Activated CD8-positive, alpha-beta memory T cell treated with anti-CD3 and anti-CD28 coated beads, Interleukin-2, amount 50 U/mL, for 4 hours (primary cell): ENCODE results near the gene MYO7B.

Experiments used
- DNase-seq: peaks from one replicate; pipeline ENCODE4 v3.0.0-alpha.2; 2020

The MYO7B gene

DNA sequence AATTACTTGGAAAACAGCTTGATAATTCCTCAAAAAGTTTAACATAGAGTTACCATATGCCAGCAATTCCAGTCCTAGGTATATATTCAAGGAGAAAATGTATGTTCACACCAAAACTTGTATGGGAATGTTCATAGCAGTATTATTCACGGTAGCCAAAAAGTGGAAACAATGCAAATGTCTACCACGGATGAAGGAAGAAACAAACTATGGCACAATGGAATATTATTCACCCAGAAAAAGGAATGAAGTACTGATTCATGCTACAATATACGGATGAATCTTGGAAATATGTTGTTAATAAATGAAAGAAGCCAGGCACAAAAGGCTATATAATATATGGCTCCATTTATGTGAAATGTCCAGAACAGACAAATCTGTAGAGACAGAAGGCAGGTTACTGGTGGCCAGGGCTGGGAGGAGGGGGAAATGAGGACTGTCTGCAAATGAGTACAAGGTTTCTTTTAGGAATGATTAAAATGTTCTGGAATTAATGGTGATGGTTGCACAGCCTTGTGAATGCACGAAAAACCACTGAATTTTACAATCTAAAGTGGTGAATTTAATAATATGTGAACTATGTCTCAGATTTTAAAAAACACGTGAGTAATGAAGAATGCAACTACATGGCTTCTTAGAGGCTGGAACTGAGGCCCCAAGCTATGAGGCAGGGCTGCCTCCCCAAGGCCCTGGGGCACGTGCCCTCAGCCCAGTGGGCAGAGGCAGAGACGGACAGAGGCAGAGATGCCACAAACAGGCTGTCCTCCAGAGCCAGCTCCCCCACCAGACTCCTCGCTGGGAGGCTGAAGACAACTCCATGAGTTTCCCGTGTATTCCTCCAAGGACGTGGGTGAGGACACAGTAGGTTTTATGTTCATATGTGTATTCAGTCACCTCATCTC is 134.8 kb downstream of the MYO7B start:
- DNase-seq: no peak

- no peak for DNase-seq
Observed at GRCh38 chr2:127670957-127671290, 135.4 kb downstream of the MYO7B start.

DNA sequence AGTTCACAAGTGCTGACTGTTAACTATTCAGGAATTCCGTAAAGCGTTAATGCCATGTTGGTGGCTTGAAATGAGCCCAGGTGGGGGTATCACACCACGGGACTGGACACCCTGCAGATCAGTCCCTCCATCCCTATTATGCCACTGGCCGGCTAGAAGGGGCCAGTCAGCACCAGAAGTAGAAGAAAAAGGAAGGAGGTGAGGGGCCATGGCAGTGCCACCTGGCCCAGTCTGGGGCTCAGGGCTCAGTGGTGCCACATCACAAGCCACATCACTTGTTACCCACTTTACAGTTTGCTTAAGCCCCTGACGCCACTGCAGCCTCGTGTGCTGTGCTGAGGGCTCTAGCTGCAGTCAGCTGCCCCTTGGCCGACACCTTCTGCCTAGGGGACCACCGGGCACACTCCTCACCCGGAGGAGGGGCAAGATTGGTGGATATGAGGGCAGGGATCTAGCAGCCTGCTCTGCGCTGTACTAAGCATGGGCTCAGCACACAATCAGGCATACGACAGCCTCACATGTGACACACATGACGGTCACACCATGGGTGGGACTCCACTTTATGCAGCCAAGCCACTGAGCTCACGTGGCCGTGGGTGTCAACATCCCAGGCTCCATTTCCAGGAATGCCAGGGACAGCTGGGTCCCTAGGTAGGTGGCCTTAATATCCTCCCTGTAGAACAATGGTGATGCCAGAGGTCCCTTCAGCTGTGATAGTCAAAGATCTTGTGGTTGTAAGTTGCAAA is 136.2 kb downstream of the MYO7B start:
- DNase-seq: no peak

GRCh38 chr2:127672341-127673224 is 137.1 kb downstream of the MYO7B start:
- DNase-seq: no peak

GRCh38 chr2:127673291-127674069 is 138.0 kb downstream of the MYO7B start:
- no peak for DNase-seq

DNA sequence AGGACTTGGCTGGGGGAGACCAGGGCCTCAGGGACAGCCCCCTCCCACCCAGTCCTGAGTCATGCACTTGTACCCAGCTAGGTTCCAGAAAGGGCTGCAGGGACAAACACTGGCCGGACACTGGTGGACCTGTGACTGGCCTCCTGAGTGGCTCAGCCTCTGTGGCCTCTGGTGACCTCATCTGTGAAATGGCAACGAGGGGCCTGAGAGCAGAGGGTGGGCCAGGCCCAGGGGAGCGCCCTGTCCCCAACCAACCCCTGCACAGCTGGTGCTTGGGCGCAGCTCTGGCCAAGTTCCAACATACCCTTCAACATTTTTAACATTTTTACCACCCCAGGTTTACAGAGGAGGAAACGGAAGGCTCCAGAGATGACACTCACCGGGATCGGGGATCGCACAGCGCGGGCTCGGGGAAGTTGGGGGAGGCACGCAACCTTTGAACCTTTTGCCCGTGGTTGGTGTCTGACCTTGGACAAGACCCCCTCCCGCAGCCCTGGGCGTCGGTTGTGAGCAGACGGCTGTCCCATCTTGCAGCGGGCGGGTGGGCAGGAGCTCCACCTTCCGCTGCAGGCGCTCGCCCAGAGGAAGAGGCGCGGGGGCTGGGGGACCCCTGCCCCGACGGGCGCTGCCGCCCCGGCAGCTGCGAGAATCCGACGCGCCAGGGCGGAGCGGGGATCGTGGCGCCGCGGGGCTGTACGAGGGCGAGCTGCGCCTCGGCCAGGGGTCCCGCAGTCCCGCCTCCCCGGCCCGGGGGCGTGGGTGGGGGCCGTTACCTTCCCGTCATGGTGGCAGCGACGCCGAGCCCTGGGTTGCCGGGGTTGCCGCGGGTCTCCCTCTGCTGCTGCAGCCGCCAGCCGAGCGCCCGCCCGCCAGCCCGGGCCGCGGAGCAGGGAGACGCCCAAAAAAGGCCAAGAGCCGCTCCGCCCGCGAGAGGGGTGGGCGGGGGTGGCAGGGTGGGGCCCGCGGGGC is 139.0 kb downstream of the MYO7B start:
- peak; percentile 25 for DNase-seq

DNA sequence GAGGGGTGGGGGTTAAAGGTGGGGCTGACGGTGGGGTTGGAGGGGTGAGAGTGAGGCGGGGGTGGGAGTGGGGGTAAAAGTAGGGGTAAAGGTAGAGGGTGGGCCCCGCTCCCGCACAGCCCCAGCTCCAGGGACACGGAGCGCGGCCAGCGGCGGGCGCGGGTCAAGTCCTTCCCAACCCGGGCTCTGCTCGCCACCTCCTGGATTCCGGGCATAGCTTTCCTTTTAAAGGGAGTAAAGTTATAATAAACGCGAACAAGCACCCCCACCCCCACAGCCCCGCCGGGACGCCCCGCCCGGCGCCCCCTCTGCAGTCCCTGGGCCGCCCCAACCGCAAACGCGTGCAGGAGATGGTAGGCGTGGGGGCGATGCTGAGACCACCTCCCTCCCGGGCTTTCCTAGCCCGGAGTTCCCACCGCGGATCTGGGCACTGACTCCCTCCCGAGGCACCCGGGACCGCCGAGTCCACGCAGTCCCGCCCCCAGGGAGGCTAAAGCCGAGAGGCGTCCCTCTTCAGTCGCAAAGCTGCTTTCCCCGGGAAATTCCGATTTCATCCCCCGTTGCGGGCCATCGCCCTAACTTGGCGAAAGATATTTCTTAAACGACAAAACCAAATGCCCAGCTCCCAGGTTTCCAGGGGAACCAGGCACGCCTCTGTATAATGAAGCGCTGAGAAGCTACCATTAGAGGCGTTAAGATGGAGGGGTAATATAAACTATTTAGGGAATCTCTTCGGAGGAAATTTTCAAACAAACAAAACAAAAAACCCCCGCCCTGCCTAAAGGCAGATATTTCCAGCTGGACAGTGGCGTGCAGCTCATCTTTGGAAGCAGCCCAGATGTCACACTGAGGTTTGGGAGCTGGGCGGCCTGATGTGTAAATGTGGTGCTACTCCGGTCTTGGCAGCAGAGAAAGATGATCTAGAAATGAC is 140.1 kb downstream of the MYO7B start, which contains the start of gene LIMS2:
TSS of gene LIMS2 (minus strand) at position 200 of the 931 bp plus-strand sequence. CDS start 506 bp downstream, outside the sequence.
- DNase-seq: no peak

DNA sequence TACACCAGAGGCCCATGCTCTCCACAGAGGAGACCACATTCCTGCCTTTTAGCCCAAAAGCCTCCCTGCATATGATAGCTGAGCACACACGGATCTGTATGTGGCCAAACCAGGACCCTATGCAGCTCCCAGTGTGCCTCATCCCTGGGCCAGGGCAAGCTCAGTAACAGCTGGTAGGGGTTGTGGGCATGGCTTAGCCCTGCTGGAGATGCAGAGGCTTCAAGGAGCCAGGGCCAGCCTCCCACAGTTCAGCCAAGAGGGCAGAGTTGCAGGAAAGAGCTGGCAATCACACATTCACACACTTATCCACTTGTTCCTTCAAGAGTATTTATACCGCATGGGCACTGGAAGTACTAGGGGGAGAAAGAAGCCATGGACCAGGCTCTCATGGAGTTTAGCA is 141.4 kb downstream of the MYO7B start:
- no peak for DNase-seq

DNA sequence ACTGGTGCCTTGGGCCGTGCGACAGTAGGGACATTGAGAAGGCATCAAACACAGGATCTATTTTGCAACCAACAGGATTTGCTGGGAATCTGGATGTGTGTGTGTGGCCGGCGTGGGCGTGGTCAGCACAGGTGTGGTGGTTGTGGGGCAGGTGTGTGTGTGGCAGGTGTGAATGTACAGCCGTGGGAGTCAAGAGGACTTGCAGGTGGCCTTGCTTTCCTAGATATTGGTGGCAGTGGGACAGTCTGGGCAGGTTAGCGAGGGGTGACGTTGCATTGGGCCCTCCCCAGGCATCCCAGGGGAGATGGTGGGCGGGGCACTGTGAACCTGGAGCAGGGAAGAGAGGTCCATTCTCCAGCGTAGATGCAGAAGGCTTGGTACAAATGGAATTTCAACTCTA is 143.0 kb downstream of the MYO7B start:
- DNase-seq: no peak

DNA sequence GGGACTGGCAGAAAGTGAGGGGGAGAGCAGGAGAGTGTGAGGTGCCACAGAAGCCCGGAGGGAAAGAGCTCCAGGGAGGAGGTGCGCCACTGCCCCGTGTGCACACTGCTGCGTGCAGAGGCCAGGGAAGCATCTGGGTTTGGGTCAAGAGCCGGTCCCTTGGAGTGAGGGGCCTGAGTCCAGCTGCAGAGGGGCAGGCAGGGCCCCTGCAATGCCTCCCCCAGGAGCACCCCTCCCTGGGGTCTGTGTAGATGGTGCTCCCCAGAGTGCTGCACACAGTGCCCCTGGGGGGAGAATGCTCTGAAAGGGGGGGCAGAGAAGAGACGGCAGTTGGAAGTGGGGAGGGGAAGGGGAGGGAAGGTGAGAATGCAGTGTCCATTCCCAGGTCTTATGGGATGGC is 143.5 kb downstream of the MYO7B start:
- no peak for DNase-seq

- no peak for DNase-seq
Observed at GRCh38 chr2:127679680-127680361, 144.3 kb downstream of the MYO7B start.

- DNase-seq: no peak
Observed at GRCh38 chr2:127680706-127681287, 145.3 kb downstream of the MYO7B start.

DNA sequence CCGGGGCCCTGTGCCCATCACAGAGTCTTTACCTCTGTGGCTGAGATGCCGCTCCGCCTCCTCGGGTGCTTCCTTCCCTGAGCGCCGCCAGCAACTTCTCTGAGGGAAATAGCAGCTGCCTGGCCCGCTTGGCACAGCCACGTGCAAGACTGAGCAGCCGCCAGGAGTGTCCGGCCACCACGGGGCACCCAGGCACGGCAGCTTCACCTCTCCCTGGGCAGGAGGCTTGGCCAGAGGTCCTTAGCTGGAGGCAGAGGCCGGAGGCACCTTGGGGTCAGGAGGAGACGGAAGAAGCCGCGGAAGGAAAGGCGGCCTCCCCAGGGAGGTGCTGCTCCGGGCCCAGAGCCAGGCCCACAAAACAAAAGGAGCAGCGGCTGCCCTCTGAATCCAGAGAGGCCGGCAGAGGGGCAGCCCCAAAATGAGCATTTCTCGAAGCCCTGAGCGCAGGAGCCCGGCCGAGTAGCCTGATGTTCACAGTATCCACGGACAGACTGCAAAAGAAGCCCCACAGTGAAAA is 145.9 kb downstream of the MYO7B start:
- no peak for DNase-seq

DNA sequence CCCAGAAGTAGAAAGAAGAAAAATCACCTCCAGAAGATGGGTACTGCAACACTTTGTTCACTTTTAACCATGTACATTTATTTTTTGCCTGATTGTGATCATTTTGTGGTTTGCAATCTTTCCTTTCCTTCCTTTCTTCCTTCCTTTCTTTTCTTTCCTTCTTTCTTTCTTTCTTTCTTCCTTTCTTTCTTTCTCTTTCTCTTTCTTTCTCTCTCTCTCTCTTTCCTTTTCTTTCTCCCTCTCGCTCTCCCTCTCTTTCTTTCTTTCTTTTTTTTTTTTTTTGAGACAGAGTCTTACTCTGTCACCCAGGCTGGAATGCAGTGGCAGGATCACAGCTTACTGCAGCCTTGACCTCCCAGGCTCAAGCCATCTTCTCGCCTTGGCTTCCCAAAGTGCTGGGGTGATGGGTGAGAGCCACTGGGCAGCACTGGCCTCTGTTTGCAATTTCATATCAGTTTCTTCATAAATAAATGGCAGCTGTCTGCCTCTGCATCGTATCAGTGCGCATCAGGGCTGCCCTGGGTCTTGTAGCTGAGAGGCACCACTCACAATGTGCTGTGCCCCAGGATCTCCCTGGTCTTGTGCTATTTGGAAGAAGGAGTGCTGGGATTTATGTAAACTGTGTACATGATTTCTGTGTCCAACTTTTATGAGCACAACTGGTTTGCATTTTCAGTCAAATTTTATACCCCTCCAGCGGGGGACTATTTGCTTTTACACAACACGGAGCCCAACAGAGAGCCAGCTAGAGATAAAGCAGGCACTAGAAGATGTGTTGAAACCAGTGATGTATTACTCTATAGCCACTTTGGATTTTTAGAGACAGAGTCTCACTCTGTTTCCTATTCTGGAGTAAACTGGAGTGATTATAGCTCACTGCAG is 146.7 kb downstream of the MYO7B start:
- DNase-seq: no peak

- no peak for DNase-seq
Observed at GRCh38 chr2:127683056-127683455, 147.6 kb downstream of the MYO7B start.

DNA sequence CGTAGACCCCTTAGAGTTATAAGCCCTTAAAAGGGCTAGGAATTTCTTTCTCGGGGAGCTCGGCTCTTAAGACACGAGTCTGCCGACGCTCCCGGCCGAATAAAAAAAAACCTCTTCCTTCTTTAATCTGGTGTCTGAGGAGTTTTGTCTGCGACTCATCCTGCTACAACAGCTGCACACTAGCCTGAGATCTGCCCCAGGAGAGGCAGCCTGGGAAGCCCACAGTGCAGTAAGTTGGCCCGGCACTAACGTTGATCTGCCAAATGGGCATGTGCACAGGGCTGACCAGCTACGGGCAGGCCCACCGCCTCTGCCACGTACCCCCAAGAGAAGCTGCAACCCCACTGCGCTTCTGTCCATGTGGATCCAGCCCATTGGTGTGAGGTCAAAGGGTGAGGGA is 148.3 kb downstream of the MYO7B start:
- no peak for DNase-seq

- no peak for DNase-seq
Observed at GRCh38 chr2:127685410-127686080, 150.1 kb downstream of the MYO7B start.
